Glomerular endothelial cell (primary cell): ENCODE measurements around the gene HAND1. TPM values are rescaled to one million over a fixed set of nuclear protein-coding genes. Genes with fewer than 3 reads are reported as not detected.

Experiments used
- DNase-seq: peaks from one replicate; pipeline ENCODE4 v3.0.0-alpha.2; 2011; ENCODE audit warnings: low read depth, low spot score; ENCODE audit errors: extremely low read depth
- total RNA-seq: library from RNA; depleted of rRNA; stranded (reverse); fragments of >200 nt; gene quantifications from 2 replicates; pipeline ENCODE4 v1.2.3, GENCODE V29; 2015

The HAND1 gene
- total RNA-seq, 1 donor from 2014 or later: not detected

- no peak for DNase-seq
These were observed 28.2 kb upstream of the HAND1 start for GRCh38 chr5:154506049-154506715.

- no peak for DNase-seq
These were observed 27.5 kb upstream of the HAND1 start for GRCh38 chr5:154505567-154505966.

- no peak for DNase-seq
These were observed 25.6 kb upstream of the HAND1 start for GRCh38 chr5:154503698-154504039.

- DNase-seq: no peak
These were observed 24.2 kb upstream of the HAND1 start for GRCh38 chr5:154502180-154502579.

GRCh38 chr5:154501566-154501965 lies 23.5 kb upstream of the HAND1 start:
- no peak for DNase-seq

- no peak for DNase-seq
These were observed 21.0 kb upstream of the HAND1 start for GRCh38 chr5:154498994-154499393.

GRCh38 chr5:154498591-154498990 lies 20.6 kb upstream of the HAND1 start:
- no peak for DNase-seq

GRCh38 chr5:154494036-154494435 lies 16.0 kb upstream of the HAND1 start:
- DNase-seq: no peak

GRCh38 chr5:154493274-154493673 lies 15.2 kb upstream of the HAND1 start:
- DNase-seq: no peak

GRCh38 chr5:154491941-154492340 lies 13.9 kb upstream of the HAND1 start:
- DNase-seq: no peak

- DNase-seq: no peak
These were observed 9.5 kb upstream of the HAND1 start for GRCh38 chr5:154487541-154487940.

- no peak for DNase-seq
These were observed 8.4 kb upstream of the HAND1 start for GRCh38 chr5:154486427-154486866.

GRCh38 chr5:154485850-154486426 lies 7.9 kb upstream of the HAND1 start:
- no peak for DNase-seq

GRCh38 chr5:154485096-154485491 lies 7.1 kb upstream of the HAND1 start:
- no peak for DNase-seq

- no peak for DNase-seq
These were observed 6.5 kb upstream of the HAND1 start for GRCh38 chr5:154484393-154485095.

- DNase-seq: no peak
These were observed 5.8 kb upstream of the HAND1 start for GRCh38 chr5:154483654-154484392.

GRCh38 chr5:154482528-154483449 lies 4.8 kb upstream of the HAND1 start:
- DNase-seq: no peak

- DNase-seq: no peak
These were observed 3.8 kb upstream of the HAND1 start for GRCh38 chr5:154481584-154482381.

GRCh38 chr5:154480847-154481246 lies 2.8 kb upstream of the HAND1 start:
- no peak for DNase-seq
